Measurements from ENCODE around the gene NRDE2.
"Not testable (repeated sequence)": the region's sequence is repeated elsewhere in the genome, so short reads cannot be mapped to it uniquely, and the experiment has no call there.

Gene NRDE2

DNA sequence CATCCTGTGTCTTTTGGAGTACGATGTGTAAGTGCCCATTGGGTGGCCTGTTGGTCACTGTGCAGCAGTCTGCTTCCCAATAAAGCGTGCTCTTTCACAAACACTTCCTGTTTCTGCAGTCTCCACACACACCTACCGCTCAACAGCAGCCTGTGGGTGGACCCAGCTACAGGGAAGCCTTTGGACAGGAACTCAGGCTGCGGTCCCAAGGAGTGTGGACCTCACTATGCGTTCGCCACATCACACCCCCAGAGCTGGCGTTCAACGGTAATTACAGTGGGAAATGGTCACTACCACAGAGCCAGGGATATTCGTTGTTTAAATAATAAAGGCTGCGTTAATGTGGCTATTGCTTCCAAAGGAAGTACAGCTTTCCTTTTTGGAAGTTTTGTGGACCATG, 59.2 kb downstream of the NRDE2 start:
- DNase-seq (ENCODE audit: low read depth), result no peak

DNA sequence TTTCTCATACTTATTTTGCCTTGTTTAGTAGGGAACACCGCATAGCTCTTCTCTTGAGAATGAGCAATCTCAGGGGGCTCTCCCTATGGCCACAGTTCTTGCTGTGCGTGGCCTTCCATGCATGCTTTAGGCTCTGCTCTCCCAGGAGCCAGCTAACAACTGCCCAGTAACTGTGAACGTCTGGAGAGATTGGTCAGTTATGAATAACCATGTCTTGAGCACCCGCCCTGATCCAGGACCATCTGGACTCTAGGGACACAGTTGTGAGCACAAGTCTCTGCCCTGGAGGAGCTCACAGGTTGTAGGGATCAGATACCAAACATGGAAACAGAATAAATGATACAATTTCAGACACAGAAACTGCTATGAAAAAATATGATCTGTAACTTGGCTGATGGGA, 63.3 kb downstream of the NRDE2 start:
- DNase-seq (ENCODE audit: low read depth), result no peak

DNA sequence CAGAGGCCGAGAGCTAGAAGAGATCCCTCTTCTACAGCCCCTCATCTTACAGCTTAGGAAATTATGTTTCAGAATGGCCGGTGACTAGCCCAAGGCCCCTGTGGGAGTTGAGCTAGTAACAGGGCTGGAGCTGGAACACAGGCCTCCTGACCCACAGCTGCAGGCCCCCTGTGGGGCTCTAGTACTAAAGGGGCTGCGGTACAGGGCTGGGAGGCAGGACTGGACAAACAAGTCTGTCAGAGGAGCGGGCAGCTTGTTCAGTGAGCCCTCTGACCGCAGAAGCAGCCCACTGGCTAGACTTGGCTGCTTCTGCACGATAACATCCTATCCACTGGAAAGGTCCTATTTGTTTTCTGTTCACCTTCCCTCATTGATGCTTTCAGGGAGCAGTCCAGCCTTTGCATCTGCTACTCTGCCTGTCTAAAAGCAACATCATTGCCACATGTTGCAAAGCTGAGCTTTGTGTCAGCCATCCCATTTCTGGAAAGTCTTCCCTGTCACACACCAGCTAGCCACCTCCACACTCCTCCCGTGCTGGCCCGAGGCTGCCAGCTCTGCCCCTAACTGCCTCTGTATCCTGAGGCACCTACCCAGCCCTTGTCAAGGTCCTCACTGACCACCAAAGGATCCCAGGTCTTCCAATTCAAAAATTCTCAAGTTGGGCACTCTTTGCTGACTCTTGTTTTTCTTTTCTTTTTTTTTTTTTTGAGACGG, 65.1 kb downstream of the NRDE2 start:
- DNase-seq (ENCODE audit: low read depth), result no peak

DNA sequence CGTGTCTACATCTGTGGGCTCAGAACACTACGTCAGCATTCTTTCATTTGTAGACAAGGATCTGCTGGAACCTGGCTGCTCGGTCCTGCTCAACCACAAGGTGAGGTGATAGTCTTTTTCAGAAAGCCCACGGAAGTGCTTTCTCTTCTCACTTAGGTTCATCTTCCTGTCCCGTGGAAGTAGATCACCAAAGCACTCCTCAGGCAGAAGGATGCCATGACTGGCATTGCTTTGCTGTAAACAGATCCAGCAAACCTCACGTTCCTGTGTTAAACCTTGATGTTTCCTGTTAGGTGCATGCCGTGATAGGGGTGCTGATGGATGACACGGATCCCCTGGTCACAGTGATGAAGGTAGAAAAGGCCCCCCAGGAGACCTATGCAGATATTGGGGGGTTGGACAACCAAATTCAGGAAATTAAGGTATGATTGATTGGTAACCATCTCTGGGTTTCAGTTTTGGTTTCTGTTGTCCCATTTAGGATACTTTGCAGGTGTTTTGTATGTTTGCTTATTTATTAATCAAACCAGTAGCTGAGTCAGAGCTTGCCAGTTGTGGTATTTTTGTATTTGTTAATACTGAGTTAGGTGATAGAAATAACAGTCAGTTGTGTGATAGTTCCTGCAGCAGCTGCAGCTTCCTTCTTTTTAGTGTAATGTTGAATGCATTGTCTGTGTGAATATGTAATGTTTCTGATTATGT, 67.8 kb downstream of the NRDE2 start:
- no peak for DNase-seq (ENCODE audit: low read depth)

DNA sequence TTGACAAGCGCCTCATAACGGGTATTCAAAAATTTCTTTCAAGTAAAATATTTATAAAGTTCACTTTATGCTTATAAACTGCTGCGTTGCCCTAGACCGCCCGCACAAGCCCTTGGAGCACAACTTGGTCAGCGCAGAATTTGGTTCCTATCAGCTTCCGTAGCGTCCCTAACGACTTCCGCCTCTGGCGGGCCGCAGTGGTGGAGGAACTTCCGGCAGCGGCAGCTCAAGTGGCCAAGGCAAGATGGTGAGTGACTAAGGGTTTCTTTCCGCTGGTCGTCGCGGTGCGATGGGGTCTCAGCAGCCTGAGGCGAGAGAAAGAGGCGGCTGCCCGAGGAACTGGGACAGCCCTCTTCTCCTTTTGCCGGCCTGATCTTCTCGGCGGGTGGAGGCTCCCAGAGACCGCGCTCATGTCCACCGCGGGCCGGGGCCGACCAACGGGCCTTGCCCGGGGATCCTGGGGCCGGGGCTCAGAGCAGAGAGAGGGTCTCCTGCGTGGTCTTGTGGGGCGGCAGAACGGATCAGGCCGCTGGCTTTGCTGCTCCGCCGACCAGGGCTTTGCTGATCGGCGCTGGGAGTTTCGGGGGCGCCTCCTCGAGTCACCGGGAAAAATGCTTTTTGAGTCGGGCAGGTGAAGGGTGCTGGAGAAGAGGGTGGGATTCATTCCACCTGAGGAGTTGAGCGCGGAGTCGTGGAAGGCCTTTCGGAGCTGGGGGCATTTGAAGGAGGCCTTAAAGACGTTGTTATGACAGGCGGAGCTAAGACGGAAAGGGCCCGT, 75.2 kb downstream of the NRDE2 start, which contains the start of gene PSMC1:
TSS of gene PSMC1 (plus strand) at position 200 of the 778 bp plus-strand sequence. CDS start at position 245, 45 bp downstream.
- DNase-seq (ENCODE audit: low read depth), result peak; percentile 84

DNA sequence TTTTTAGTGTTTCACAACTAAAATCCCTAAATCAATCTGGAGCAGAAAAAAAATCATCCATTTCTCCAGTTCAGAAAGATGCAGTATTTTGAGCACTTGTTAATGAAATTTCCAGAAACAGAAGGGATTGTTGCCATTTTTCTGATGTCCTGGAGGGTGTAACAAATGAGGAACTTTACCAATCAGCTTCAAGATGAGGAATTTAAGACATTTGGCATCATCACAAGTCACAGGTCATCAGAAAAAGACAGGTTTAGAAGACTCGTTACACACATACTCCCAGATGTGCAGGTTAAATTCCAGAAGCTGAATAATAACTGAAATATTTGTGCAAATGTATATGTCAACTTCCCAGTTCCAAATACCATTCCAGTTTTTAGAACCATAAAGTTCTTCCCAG, 75.9 kb downstream of the NRDE2 start:
- no peak for DNase-seq (ENCODE audit: low read depth)

DNA sequence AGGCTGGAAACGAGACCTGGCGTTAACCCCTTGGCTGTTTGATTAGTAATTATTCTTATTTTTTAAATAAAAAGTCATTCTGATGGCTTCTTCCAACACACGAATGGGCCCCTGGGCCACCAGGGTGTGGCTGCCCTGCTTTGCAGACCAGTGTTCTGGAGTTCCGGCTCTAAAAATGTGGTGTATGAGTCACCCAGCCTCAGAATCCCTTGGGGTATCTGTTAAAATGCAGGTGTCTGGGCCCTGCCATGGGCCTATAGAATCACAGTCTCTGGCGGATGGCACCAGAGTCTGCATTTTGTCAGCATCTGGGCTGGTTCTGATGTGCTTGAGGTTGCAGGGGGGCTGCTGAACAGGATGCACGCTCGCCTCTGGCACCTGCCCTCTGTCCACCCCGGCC, 77.9 kb downstream of the NRDE2 start:
- no peak for DNase-seq (ENCODE audit: low read depth)

DNA sequence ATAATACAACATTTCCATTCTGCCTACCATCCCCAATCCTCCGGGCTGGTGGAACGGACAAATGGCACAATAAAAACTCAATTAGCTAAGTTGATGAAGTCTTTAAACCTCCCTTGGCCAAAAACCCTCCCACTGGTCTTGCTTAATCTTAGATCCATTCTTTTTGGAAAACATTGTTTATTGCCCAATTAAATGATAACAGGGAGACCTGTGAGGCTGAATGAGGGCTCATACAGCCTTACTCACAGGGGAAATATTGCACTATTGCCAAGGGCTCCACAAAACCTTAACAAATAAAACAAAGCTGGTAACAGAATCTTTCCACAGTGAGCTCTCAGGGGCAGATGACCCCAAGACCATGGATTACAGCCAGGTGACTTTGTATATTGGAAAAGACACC, 83.1 kb downstream of the NRDE2 start:
- no peak for DNase-seq (ENCODE audit: low read depth)

DNA sequence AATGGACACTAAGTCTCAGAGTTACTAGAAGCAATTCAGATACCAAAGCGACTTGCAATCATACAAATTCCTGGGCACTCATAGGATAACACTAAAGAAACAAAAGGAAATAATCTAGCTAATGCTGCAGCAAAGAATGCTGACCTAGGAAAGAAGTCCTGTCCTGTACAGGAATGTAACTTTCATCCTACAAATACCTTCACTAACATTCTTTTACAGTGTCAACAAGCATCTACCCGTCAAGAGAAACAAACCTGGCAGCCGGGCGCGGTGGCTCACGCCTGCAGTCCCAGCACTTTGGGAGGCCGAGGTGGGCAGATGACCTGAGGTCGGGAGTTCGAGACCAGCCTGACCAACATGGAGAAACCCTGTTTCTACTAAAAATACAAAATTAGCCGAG, 84.3 kb downstream of the NRDE2 start:
- DNase-seq (ENCODE audit: low read depth), result not testable (repeated sequence)

DNA sequence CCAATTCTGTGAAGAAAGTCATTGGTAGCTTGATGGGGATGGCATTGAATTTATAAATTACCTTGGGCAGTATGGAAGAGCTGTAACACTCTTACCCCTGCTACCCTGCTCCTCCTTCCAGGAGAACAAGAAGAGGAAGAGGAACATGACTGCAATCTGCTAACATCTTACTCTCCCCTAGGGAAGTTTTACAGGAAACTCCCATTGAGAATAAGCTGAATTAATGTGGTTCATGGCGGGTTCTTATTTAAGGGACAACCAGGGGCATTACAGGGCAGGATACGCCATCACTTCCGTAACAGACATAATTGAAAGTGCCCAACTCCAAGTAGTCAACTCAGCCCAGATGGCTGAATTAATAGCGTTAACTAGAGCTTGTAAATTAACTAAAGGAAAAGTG, 84.8 kb downstream of the NRDE2 start:
- no peak for DNase-seq (ENCODE audit: low read depth)

DNA sequence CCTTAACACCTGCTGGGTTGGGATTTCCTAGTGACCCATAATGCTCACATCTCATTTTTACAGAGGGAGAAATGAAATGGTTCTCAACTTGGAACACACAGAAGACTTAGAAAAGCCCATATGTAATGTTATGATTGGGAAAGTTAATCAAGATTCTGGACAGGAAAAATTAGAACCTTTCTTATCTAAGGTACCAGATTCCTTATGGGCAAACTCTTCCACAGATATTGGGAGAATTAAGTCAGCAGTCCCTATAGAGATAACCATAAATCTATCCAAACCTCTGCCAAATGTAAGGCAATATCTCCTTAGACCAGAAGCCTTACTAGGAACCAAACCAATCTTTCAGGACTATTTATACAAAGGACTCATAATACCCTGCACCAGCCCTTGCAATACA, 89.3 kb downstream of the NRDE2 start:
- no peak for DNase-seq (ENCODE audit: low read depth)

DNA sequence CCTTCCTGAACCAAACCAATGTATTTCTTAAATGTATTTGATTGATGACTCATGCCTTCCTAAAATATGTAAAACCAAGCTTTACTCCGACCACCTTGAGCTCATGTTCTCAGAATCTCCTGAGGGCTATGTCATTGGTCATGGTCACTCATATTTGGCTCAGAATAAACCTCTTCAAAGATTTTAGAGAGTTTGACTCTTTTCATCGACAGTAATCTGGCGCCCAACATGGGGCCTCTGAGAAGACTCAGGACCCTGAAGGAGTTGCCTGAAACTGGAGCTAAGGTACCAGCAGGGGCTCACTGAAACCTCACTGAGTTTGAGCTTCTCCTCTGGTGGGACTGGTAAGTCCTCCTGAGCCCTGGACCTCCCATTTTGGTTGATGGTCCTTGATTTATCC, 92.6 kb downstream of the NRDE2 start:
- no peak for DNase-seq (ENCODE audit: low read depth)

DNA sequence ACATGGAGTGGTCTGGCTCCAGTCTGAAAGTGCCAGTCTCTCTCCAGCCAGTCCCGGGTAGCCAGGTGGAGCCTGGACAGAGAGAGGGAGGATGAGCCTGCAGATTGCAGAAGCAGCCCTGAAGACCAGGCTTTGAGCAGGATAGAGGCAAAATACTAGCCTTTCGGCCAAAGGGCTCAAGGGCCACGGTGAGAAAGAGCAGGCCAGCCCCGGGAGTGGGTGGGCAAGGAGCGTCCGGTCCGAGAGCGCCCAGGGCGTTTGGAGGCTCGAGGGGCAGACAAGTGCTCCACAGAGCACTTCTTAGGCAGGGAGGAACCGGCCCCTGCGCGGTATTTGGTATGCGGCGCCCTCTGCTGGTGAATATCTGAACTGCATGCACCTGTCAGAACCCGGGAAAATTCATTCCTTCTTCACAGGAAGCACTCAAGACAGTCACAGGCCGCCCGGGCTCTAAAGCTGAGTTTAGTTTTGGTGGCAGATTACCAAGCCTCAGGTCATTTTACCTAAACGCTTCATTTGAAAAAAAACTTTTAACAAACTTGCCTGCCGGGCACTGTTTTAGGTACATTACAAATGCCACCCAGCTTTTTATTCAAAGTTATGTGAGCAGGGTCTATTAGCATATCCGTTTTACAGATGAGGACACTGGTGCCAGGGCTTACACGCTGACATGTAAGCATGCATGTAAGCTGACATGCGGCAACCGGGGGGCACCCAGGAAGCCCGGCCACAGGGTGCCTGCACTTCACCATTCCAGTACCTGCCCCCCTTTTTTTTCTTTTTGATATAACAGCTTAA, 96.4 kb downstream of the NRDE2 start:
- peak; percentile 63 for DNase-seq (ENCODE audit: low read depth)

DNA sequence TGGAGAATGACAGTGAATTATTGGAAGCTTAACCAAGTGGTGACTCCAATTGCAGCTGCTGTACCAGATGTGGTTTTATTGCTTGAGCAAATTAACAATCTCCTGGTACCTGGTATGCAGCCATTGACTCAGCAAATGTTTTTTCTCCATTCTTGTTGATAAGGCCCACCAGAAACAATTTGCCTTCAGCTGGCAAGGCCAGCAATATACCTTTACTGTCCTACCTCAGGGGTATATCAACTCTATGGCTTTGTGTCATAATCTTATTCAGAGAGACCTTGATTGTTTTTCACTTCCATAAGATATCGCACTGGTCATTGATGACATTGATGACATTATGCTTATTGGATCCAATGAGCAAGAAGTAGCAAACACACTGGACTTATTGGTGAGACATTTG, 101.8 kb downstream of the NRDE2 start:
- not testable (repeated sequence) for DNase-seq (ENCODE audit: low read depth)

DNA sequence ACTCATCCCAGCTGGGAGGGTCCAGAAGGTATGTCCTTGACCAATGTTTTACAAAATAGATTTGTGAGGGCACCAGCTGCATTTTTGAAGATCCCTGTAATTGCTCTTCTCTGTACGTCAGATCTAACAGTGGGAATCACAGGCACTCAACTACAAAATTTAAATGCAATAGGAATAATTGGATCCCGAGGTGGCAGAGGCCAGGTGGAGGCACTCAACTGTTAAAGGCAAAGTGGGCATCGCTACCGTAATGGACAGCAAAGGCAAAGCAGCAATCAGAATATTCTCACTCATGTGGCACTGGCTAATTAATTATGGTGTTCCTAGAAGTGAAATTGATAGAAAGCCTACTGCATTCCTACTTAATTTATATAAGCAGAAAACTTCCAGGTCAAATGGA, 103.3 kb downstream of the NRDE2 start:
- DNase-seq (ENCODE audit: low read depth), result no peak

Measured in activated T-cell treated with anti-CD3 and anti-CD28 coated beads for 48 hours (primary cell).